HCEC 1CT (cell line): ENCODE results near the gene WDR27.
"Not testable (repeated sequence)": the region's sequence is repeated elsewhere in the genome, so short reads cannot be mapped to it uniquely, and the experiment has no call there.

Experiments
- DNase-seq: peaks from one replicate; pipeline ENCODE4 v3.0.0-alpha.2; 2017

The WDR27 gene

GRCh38 chr6:169709293-169709692 lies 7.5 kb upstream of the WDR27 start:
- no peak for DNase-seq

DNA sequence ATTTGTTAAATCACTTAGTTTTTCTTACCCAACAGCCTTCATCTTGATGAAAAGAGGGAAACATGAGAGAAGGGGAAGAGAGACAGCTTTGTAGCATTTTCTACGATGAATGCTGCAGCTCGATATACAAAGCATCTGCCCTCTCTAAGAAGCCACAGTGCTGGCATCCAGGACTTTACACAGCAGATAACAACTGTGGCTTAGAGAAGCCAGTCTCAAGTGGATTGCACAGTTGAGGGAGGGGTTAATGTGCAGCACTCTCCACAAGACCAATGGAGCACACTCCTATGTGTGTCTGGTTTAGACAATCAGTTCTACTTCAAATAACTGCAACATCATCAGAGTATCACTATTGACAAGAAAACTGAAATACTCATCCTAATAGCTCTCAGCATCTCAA lies 5.9 kb upstream of the WDR27 start:
- DNase-seq, result no peak

- no peak for DNase-seq
Observed at GRCh38 chr6:169702840-169703246, 1.0 kb upstream of the WDR27 start.

- no peak for DNase-seq
Observed at GRCh38 chr6:169701311-169701953, 397 bp downstream of the WDR27 start.

DNA sequence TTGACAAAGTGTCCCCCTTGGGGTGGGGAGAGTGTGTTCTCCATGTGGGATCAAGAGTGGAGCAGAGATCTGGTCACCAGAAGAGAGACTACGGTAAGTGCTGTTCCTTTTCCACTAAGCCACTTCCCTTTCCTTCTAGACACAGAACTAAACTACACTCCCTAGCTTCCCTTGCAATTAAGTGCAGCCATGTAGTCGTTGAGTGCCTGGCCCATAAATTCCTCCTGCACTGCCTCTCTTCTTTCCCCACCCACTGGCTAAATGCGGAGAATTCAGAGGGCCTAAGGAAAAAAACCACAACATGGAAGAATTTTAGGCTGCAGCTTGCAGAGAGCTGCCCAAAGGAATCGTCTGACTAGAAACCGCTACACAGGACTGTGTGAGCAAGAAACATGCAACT lies 1.5 kb downstream of the WDR27 start:
- DNase-seq, result no peak

GRCh38 chr6:169697115-169697514 lies 4.7 kb downstream of the WDR27 start:
- DNase-seq, result not testable (repeated sequence)

- DNase-seq, result no peak
Observed at GRCh38 chr6:169695131-169695530, 6.7 kb downstream of the WDR27 start.

GRCh38 chr6:169692516-169692915 lies 9.3 kb downstream of the WDR27 start:
- no peak for DNase-seq

- DNase-seq, result no peak
Observed at GRCh38 chr6:169691260-169691659, 10.6 kb downstream of the WDR27 start.

DNA sequence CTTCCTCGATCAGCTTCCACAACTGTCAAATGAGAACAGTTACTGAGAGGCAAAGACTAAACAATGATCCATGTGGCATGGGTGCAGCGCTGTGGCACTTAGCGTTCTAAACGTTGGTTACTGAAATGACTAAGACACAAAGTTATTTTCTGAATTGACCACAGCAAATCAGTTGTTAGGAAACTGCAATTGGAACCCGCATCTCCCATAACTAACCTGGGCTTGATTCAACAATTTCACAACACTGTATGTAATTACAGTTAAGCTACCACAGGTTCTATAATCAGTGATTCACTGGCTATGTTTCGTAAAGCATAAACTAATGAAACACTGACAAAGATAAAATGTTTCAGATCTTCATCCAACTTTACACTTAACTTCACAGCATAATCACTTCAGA lies 12.5 kb downstream of the WDR27 start:
- DNase-seq, result peak; percentile 92

- no peak for DNase-seq
Observed at GRCh38 chr6:169685860-169686259, 16.0 kb downstream of the WDR27 start.

DNA sequence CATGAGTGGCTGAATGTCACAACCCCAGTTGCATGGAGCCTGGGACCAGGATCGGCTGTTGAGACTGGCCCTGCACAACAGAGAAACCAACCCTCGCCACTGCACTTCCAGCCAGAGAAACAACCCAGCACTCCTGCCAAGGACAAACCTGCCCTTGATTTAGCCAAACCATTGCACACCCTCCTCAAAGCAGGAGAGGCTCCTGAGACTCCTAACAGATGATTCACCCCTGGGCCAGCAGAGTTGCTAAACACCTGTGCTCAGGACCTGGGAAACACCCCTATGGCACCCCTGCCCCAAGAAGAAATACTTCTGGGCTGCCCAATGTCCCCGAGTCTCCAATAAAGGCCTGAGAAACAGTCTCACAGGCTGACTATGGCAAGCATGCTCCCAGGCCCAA lies 17.8 kb downstream of the WDR27 start:
- no peak for DNase-seq

GRCh38 chr6:169678342-169678741 lies 23.5 kb downstream of the WDR27 start:
- no peak for DNase-seq

DNA sequence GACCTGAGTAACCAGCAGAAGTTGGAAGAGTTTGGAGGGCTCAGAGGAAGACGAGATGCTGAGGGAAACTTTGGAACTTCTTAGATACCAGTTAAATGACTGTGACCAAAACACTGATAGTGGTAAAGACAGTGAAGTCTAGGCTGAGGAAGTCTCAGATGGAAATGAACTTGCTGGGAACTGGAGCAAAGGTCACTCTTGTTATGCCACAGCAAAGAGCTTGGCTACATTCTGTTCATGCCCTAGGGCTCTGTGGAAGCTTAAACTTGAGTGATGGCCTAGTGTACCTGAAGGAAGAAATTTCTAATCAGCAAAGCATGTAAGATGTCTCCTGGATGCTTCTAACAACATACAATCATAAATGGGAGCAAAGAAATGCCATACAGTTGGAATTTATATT lies 24.7 kb downstream of the WDR27 start:
- DNase-seq, result no peak

DNA sequence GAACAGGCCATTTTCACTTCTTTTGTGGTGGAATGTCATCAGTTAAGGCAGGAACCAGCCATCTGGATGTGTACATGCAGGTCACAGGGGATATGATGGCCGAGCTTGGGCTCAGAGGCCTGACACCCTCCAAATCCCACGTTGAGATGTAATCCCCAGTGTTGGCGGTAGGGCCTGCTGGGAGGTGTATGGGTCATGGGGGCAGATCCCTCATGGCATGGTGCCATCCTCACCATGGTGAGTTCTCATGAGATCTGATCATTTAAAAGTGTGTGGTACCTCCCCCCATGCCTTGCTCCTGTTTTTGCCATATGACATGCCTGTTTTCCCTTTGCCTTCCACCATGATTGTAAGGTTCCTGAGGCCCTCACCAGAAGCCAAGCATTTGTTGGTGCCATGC lies 26.8 kb downstream of the WDR27 start:
- no peak for DNase-seq

- DNase-seq, result no peak
Observed at GRCh38 chr6:169671563-169671962, 30.3 kb downstream of the WDR27 start.

DNA sequence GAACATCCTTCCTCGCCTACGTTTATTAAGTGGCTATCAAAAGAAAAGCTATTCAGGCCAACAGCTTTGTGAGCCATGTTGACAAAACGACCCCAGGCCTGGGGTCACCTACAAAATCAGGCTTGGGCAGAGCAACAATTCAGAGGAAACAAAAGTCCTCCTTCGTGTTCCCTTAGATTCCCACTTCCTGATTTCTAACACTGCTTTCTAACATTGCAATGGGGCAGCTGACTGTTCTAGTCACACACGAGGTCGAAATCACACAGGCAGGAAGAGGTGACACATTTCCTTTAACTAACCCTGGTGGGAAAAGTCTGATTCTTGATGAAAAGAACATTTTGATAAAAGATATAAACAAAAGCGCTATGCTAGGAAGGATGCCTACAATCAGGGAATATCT lies 31.9 kb downstream of the WDR27 start:
- no peak for DNase-seq

DNA sequence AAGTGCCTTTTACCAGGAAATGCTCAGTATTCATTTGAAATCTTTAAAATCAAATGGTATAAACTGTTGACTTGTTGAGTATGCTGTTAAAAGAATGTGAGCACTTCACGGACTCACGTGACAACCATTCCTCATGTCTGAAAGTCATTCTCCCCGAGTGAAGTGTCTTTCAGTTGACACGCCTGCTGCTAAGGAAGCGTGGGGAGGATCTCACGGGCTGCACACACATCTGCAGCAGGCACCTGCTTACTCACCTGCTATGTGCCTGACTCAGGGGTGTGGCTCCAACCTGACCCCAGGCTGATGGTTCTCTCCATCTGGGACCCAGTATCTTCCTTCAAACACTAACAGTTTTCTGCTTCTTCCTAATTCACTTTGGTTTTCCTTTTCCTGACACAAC lies 32.7 kb downstream of the WDR27 start:
- no peak for DNase-seq

DNA sequence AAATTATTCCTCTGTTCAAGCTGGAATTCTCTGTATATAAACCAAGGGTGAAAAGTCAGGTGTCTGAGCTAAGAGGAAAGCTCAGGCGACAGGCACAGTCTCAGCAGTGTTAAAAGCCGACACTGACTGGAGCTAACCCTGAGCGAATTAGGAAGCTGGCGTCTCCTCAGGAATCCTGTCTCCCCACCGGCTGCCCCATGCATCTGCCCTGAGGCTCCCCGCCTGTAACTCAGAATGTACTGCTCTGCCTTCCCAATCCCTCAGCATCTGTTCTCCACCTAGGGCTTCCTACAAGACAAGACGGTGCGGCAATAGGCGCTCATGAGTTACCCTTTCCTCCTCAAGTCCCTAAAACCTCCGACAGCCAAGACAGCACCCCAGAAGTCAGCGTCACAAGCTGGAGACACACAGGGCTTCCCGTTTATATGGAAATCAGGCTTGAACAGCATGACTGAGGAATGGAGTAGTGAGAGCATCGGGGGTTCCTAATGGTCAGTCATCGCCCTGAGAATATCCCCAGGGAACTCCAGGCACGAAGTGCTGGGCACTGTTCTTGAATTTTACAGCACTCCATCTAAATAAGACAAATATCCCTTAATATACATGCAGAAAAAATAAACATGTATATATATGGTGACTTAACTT lies 33.5 kb downstream of the WDR27 start:
- no peak for DNase-seq

GRCh38 chr6:169667716-169668115 lies 34.1 kb downstream of the WDR27 start:
- DNase-seq, result no peak

DNA sequence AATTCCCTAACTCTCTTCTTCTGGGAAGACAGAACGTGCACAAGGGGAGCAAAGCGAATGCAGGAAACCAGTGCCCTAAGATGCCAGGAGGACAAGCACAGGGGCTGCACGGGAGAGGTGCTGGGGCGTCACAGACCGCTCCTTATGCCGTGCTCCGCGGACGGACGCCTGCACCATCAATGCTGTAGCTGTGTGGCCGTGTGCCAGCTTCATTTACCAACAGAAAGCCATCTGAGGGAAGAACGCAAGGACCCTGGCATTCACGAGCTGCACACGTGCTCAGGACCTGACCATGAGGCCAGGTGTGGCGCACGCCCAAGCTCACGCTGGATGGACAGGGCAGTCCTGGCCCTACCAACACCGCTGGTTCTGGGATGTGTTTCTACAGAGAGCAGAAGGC lies 35.4 kb downstream of the WDR27 start:
- no peak for DNase-seq

DNA sequence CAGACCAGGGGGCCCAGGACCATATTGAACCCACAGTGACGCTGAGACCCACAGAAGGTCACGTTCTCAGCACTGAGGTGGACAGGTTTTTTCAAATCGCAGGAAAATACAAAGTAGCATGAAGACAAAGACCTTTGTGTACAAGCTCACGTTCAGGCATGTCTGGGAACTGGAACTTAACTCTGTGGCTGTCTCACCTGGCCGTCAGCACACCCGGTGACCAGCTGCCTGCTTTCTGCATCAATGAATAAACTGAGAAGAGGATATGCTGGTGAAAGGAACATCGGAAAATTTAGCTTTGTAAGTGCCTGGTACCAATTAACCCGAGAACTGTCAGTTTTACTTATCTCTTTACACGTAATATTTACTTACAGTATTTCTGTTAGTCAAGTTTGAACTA lies 36.5 kb downstream of the WDR27 start:
- DNase-seq, result no peak

DNA sequence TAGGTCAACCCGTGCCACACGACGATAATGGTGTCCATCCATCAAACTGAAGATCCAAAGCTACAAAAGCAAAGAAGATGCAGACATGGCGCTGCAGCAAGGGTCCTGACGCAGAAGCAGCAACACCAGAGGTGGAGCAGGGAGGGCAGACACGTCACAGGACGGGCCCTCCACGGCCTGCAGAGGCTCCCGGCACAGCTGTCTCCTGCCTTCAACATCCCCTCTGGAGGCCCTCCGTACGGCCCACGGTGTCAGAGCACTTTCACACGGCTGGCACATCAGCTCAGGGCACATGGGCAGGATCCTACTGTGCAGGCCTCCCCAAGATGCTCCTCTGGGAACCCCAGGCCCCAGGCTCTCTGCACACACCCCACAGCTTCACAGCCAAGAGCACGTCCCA lies 37.6 kb downstream of the WDR27 start:
- no peak for DNase-seq

DNA sequence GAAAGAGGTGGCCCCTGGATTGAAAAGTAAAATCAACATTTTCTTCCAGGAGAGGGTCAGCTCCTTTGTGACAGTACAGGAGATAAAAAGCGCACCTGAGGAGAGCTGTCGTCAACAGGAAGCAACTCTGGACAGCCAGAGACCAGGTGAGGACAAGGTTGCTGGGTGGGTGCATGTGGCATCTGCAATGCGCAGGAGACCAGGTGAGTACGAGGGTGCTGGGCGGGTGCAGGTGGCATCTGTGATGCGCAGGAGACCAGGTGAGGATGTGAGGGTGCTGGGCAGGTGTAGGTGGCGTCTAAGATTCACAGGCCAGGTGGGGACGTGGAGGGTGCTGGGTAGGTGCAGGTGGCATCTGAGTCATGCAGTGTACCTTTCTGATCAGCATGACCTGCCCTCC lies 38.4 kb downstream of the WDR27 start:
- no peak for DNase-seq

DNA sequence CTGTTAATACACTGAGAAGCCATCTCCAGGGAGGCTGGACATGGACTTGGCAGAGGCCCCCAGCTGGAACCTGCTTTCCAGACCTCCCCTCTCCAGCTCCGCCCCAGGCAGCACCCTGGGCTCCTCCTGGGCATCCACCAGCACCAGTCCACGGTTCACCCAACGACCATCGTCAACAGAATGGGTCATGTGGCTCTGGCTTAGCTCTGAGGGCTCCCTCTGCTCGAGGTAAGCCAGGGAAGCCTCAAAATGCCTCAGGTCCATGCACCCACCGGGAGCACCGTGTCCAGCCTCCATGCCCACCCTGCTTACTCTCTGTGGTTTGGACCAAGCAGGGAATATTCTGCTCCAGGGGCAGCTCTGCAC lies 40.5 kb downstream of the WDR27 start:
- DNase-seq, result no peak
